NB4 (cell line): Measurements from ENCODE around the gene TCF7.

Experiments
- MYC ChIP-seq: IDR thresholded peaks from 2 replicates; pipeline ENCODE4 v1.6.1; 2011; ENCODE audit warnings: low read depth, low read length
- POLR2A ChIP-seq: IDR thresholded peaks from 2 replicates; pipeline ENCODE4 v1.6.1; 2011; ENCODE audit warnings: mild to moderate bottlenecking; ENCODE audit not compliant: insufficient read length; ENCODE audit errors: extremely low read depth
- TF ChIP-seq, protein P1 (sequence below): IDR thresholded peaks from one replicate; pipeline ENCODE4 v1.5.1; 2012; ENCODE audit warnings: low read depth, low read length
- TF ChIP-seq, protein P2 (sequence below): IDR thresholded peaks from 2 replicates; pipeline ENCODE4 v1.6.1; 2011; ENCODE audit warnings: low read depth, low read length

DNA sequence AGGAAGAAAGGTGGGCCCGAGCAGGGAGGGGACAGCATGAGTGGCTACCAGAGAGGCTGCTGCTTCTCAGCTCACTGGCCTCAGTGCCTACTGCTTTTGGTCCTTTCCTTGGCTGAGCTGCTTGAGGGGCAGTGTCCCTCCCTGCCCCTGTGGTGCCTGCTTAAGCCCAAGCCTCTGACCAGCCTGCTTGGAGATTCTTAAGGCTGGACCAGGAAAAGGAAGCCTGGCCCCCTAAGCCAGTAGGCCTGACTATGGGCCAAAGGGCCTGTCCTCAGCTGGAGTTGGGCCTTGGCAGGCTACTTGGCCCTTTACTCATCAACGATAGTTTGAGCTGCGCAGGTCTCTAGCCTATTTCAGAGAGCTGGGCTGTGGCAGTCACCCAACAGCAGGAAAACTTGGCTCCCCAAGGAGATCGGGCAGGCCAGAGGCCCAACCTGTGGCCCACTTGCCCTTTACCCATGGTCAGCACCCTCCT is 24.9 kb downstream of the TCF7 start:
- no peak for TF ChIP-seq POLR2A
- TF ChIP-seq, protein P1, sequence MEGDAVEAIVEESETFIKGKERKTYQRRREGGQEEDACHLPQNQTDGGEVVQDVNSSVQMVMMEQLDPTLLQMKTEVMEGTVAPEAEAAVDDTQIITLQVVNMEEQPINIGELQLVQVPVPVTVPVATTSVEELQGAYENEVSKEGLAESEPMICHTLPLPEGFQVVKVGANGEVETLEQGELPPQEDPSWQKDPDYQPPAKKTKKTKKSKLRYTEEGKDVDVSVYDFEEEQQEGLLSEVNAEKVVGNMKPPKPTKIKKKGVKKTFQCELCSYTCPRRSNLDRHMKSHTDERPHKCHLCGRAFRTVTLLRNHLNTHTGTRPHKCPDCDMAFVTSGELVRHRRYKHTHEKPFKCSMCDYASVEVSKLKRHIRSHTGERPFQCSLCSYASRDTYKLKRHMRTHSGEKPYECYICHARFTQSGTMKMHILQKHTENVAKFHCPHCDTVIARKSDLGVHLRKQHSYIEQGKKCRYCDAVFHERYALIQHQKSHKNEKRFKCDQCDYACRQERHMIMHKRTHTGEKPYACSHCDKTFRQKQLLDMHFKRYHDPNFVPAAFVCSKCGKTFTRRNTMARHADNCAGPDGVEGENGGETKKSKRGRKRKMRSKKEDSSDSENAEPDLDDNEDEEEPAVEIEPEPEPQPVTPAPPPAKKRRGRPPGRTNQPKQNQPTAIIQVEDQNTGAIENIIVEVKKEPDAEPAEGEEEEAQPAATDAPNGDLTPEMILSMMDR = no peak
- TF ChIP-seq, protein P2, sequence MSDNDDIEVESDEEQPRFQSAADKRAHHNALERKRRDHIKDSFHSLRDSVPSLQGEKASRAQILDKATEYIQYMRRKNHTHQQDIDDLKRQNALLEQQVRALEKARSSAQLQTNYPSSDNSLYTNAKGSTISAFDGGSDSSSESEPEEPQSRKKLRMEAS = no peak
- TF ChIP-seq MYC = no peak
